Astrocyte of the spinal cord (primary cell): Measurements from ENCODE around the gene KCNJ15.

Experiments
- DNase-seq: peaks from one replicate; pipeline ENCODE4 v3.0.0; 2011; ENCODE audit warnings: low read depth, low spot score
- H3K4me3 ChIP-seq: 2 replicates; pipeline ENCODE4 v1.5.1; 2011; ENCODE audit warnings: low read depth, mild to moderate bottlenecking, low read length, moderate library complexity
- CTCF ChIP-seq: IDR thresholded peaks from 2 replicates; pipeline ENCODE4 v1.5.1; 2012; ENCODE audit warnings: low read depth, mild to moderate bottlenecking, low read length, inconsistent platforms
- in situ Hi-C: cut with HindIII; loops from 2 replicates; pipeline ENCODE4 v1.10.0; 2017; ENCODE audit warnings: low sequenced_read_pairs

KCNJ15 gene

GRCh38 chr21:38326429-38326828 is 69.6 kb downstream of the KCNJ15 start:
- no peak overlapping the region for H3K4me3 ChIP-seq
- DNase-seq, result no peak
- no peak for TF ChIP-seq CTCF
- in situ Hi-C loops, result no loop called here

DNA sequence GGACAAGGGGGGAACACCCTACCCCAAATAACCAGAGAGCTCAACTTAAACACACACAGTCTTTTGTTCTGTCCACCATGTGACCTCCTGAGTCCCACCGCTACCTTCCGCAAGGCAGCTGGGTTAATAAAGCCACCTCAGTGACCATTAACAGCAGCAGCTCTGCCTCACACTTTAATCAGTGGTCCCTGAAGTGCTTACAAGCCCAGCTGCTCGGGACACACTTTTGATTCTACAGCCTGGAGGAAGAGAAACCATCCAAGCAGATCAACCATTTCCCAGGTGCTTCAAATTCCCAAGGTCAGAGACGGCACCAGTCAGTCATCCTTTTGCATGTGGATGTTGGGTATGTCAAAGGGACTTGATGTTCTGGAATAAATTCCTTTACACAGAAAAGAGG is 70.1 kb downstream of the KCNJ15 start:
- no peak for TF ChIP-seq CTCF
- in situ Hi-C loops, result no loop called here
- no peak for DNase-seq
- H3K4me3 ChIP-seq, result no peak overlapping the region

- H3K4me3 ChIP-seq, result no peak overlapping the region
- TF ChIP-seq CTCF, result no peak
- DNase-seq, result peak; percentile 62
- in situ Hi-C loops, result no loop called here
Observed at GRCh38 chr21:38327984-38328383, 71.2 kb downstream of the KCNJ15 start.

DNA sequence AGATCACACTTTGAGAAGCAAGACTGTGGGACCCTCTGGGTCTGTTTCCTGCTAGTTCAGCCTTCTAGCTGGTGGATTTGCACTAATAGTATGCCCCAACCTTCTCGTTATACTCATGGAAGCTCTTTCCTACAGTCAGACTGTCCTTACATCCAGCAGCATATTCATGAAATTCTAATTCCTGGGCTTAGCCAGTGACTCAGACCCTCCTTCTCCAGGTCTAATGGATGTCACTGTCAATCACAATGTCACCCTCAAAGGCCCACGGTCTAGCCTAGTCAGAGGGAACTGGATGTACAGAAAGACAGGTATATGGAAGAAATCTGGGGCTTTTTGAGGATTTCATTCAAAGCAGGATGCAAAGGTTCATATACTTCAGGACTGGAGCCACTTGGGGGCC is 72.4 kb downstream of the KCNJ15 start:
- in situ Hi-C loops, result no loop called here
- TF ChIP-seq CTCF, result no peak
- H3K4me3 ChIP-seq, result no peak overlapping the region
- no peak for DNase-seq

DNA sequence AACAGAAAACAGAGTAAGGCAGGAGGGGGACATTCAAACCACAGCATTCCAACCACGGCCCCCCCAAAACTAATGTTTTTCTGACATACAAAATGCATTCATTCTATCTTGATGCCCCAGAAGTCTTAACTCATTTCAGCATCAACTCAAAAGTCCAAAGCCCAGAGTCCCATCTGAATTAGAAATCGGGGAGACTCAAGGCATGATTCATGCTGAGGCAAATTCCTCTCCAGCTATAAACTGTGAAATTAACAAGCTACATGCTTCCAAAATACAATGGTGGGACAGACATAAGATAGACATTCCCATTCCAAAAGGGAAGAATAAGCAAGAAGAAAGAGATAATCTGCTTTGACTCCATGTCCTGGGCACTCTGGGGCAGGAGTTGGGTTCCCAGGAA is 73.9 kb downstream of the KCNJ15 start:
- no peak for TF ChIP-seq CTCF
- no peak overlapping the region for H3K4me3 ChIP-seq
- in situ Hi-C loops, result no loop called here
- DNase-seq, result no peak

DNA sequence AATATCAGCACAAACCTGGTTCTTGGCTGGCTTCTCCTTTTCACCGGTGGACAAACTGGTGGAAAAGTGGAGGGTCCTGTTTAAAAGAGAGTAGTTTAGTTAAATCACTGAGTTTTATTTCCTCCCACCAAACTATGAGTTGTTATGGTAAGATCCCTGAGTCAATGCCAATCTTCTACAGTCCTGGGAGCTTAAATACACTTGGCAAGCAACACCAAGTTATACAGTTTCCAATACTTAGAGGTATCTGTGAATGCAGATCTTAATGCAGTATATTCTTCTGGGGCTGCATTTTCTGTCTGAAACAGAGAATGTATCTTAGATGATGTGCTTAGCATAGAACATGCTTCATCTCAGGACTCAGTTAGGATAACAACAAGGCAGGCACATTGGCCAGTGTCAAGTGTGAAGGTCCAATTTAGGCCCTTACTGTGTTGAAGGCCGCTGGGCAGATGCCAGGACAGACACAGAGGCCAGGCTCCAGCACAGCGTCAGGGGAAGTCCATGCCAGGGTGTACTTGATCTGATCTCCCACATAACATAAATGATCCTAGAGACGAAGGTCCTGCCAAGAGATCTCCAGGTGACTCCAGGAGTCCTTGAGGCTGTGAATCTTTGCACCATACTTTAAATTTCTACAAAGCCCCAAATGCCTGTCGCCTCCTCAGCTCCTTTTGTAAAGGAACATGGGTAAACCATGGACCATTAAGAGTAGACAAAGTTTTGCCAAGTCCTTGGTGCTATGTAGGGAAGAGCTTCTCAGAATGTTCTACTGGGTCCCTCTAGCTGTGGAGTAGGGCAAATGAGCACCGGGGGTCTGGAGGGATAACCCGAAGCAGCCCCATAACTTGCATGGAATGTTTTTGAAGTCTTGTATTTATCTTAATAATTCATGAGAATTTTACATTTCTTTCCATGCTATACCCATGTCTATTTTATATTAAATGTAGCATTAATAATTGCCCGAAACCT is 76.8 kb downstream of the KCNJ15 start:
- H3K4me3 ChIP-seq, result no peak overlapping the region
- DNase-seq, result no peak
- in situ Hi-C loops, result no loop called here
- peak; percentile 52 for TF ChIP-seq CTCF
